ENCODE results near the gene WWOX. TPM values are rescaled to one million over a fixed set of nuclear protein-coding genes. Genes with fewer than 3 reads are reported as not detected.

The WWOX gene
- total and polyA plus RNA-seq, 2 of the 4 experiments (the other 2 are of a cell fraction), result 2.7 to 5.4 TPM

DNA sequence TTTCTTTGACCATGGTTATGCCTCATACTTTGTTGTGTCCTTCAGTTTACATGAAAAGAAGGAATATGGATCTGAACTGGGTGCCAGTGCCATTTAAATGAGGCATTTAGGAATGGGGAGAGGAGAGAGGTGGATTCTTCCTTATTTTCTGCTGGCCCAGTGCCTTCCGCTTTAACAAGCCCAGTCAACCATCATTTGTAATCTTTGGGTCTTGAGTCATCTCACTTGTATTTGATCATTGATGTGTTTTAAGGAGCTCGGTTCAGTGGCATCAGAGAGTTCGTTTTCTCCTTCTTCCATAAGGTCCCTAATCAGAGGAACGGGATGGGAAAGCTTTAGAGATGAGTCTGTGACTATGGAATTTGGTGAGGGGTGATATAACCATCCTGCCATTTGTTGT is 334.9 kb downstream of the WWOX start:
- no peaks in the 10 kb centered on the region for H3K36me3 ChIP-seq (ENCODE audit: control insufficient read depth, insufficient read depth, low read length)

More for the DNA sequence above, 334.9 kb downstream of the WWOX start:
- Histone ChIP-seq H3K9me1 (ENCODE audit: insufficient read depth, low read length) (no peaks in the 10 kb centered on the region), H4K5ac (ENCODE audit: low read depth, low read length) (no peak overlapping the region), H2AK9ac (replicated peaks; ENCODE audit: low read depth, low read length, poor library complexity) (no peak overlapping the region), H3K9ac (ENCODE audit: low read depth, low read length) (no peak overlapping the region), H4K91ac (ENCODE audit: insufficient read depth, low read depth, low read length) (no peak overlapping the region), H3K18ac (ENCODE audit: low read depth, low read length) (no peak overlapping the region), H4K20me1 (ENCODE audit: insufficient read depth, low read length) (no peaks in the 10 kb centered on the region), H2BK15ac (ENCODE audit: low read depth, low read length) (no peak overlapping the region), H2AFZ (replicated peaks; ENCODE audit: low read length, poor library complexity) (no peak overlapping the region), H3K4me1 (ENCODE audit: control insufficient read depth, insufficient read depth, low read length) (no peaks in the 10 kb centered on the region), H3K4me3 (ENCODE audit: insufficient read depth, low read depth, low read length) (no peak overlapping the region), H2BK5ac (ENCODE audit: low read depth, low read length, poor library complexity, severe bottlenecking) (no peak overlapping the region), H4K8ac (ENCODE audit: low read depth in 2 of 2, low read length in 2 of 2) (no peak overlapping the region), H2BK120ac (ENCODE audit: low read depth, low read length) (no peak overlapping the region), H2AK5ac (ENCODE audit: low read depth, low read length) (no peak overlapping the region), H3K4me2 (ENCODE audit: low read depth, low read length) (no peak overlapping the region), H3K79me1 (ENCODE audit: low read depth in 1 of 2, low read length in 2 of 2) (no peaks in the 10 kb centered on the region), H3K56ac (ENCODE audit: extremely low read depth, insufficient read depth, low read length) (no peak overlapping the region), H3K27me3 (ENCODE audit: control insufficient read depth, insufficient read depth, low read length) (no peaks in the 10 kb centered on the region), H3K14ac (replicated peaks; ENCODE audit: low read depth, low read length) (no peak overlapping the region), H3K23ac (ENCODE audit: low read depth, low read length) (no peak overlapping the region), H3K27ac (ENCODE audit: insufficient read depth, low read length) (no peak overlapping the region), H3K4ac (ENCODE audit: low read depth, low read length) (no peak overlapping the region), H3K9me3 (ENCODE audit: control insufficient read depth, insufficient read depth, low read length) (peaks cover 17% of the 10 kb centered on the region), H2BK20ac (ENCODE audit: low read depth, low read length) (no peak overlapping the region)
- dilution Hi-C loops (cut with HindIII; ENCODE audit: low sequenced_read_pairs, unreplicated experiment) (no loop called here), intact Hi-C loops (cut with micrococcal nuclease) (no loop called here), in situ Hi-C loops (cut with MboI; ENCODE audit: low sequenced_read_pairs) (no loop called here)
- TF ChIP-seq POLR2A (IDR thresholded peaks at IDR 0.05; ENCODE audit: low read depth, low read length), result no peak
- TF ChIP-seq CEBPB (IDR thresholded peaks at IDR 0.05; ENCODE audit: low read depth, low read length), result no peak
- no peak for TF ChIP-seq MAZ (IDR thresholded peaks at IDR 0.05; ENCODE audit: borderline replicate concordance, low read depth, low read length)
- TF ChIP-seq, protein P1, sequence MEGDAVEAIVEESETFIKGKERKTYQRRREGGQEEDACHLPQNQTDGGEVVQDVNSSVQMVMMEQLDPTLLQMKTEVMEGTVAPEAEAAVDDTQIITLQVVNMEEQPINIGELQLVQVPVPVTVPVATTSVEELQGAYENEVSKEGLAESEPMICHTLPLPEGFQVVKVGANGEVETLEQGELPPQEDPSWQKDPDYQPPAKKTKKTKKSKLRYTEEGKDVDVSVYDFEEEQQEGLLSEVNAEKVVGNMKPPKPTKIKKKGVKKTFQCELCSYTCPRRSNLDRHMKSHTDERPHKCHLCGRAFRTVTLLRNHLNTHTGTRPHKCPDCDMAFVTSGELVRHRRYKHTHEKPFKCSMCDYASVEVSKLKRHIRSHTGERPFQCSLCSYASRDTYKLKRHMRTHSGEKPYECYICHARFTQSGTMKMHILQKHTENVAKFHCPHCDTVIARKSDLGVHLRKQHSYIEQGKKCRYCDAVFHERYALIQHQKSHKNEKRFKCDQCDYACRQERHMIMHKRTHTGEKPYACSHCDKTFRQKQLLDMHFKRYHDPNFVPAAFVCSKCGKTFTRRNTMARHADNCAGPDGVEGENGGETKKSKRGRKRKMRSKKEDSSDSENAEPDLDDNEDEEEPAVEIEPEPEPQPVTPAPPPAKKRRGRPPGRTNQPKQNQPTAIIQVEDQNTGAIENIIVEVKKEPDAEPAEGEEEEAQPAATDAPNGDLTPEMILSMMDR (conservative IDR thresholded peaks at IDR 0.05; ENCODE audit: low read depth, low read length), result no peak
- TF ChIP-seq BHLHE40 (IDR thresholded peaks at IDR 0.05; ENCODE audit: low read depth, low read length), result no peak
- TF ChIP-seq CHD1 (IDR thresholded peaks at IDR 0.05; ENCODE audit: low read depth, low read length), result no peak
- TF ChIP-seq, protein P2, sequence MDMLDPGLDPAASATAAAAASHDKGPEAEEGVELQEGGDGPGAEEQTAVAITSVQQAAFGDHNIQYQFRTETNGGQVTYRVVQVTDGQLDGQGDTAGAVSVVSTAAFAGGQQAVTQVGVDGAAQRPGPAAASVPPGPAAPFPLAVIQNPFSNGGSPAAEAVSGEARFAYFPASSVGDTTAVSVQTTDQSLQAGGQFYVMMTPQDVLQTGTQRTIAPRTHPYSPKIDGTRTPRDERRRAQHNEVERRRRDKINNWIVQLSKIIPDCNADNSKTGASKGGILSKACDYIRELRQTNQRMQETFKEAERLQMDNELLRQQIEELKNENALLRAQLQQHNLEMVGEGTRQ (IDR thresholded peaks at IDR 0.05; ENCODE audit: low read depth, low read length), result no peak
- TF ChIP-seq SMC3 (IDR thresholded peaks at IDR 0.05; ENCODE audit: low read depth, low read length), result no peak
- no peak for TF ChIP-seq RCOR1 (IDR thresholded peaks at IDR 0.05; ENCODE audit: insufficient replicate concordance, low read length)
- TF ChIP-seq MXI1 (IDR thresholded peaks at IDR 0.05; ENCODE audit: borderline replicate concordance, low read depth, low read length), result no peak
- no peak for TF ChIP-seq RFX5 (IDR thresholded peaks at IDR 0.05; ENCODE audit: low read depth, low read length)
- no peak for TF ChIP-seq FOS (IDR thresholded peaks at IDR 0.05; ENCODE audit: low read depth, low read length)
- no peak for TF ChIP-seq MAFK (IDR thresholded peaks at IDR 0.05; ENCODE audit: low read depth, low read length)
- TF ChIP-seq, protein P3, sequence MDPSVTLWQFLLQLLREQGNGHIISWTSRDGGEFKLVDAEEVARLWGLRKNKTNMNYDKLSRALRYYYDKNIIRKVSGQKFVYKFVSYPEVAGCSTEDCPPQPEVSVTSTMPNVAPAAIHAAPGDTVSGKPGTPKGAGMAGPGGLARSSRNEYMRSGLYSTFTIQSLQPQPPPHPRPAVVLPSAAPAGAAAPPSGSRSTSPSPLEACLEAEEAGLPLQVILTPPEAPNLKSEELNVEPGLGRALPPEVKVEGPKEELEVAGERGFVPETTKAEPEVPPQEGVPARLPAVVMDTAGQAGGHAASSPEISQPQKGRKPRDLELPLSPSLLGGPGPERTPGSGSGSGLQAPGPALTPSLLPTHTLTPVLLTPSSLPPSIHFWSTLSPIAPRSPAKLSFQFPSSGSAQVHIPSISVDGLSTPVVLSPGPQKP (IDR thresholded peaks at IDR 0.05; ENCODE audit: borderline replicate concordance, low read depth, low read length), result no peak
- TF ChIP-seq RAD21 (IDR thresholded peaks at IDR 0.05; ENCODE audit: low read length), result no peak
- TF ChIP-seq NFE2L2 (IDR thresholded peaks at IDR 0.05; ENCODE audit: low read depth, low read length), result no peak
- CTCF ChIA-PET, result no interaction called here
- no CpG with 5 or more reads among the region's 4 CpGs for WGBS, 2 experiments (ENCODE audit: extremely low coverage in 2 of 2, insufficient read length in 1 of 2)
- ATAC-seq (ENCODE audit: low read depth) (no peak), DNase-seq (no peak)
- no TSS peak for BruUV-seq (replicated peaks)
- POLR2A ChIA-PET (ENCODE audit: unreplicated experiment), result no interaction called here
